Erythroblast (primary cell): ENCODE results near the gene ACSM5.
"Not testable (repeated sequence)": the region's sequence is repeated elsewhere in the genome, so short reads cannot be mapped to it uniquely, and the experiment has no call there.

Experiments used
- GATA1 ChIP-seq: IDR thresholded peaks from 2 replicates; pipeline ENCODE4 v1.6.1; 2011; ENCODE audit warnings: low read depth, mild to moderate bottlenecking, control low read depth, low read length, moderate library complexity
- POLR2A ChIP-seq: IDR thresholded peaks from 2 replicates; pipeline ENCODE4 v1.6.1; 2011; ENCODE audit warnings: mild to moderate bottlenecking, low read length

- not testable (repeated sequence) for TF ChIP-seq POLR2A, GATA1
Observed at GRCh38 chr16:20453633-20454032, 44.3 kb downstream of the ACSM5 start.
